SK-N-SH (cell line): Measurements from ENCODE around the gene SSBP2.

ENCODE experiments used
- CTCF ChIP-seq: fragments of 200-600 bp; sonication (generic); IDR thresholded peaks from 2 replicates; pipeline ENCODE4 v1.6.1; 2017; ENCODE audit warnings: antibody characterized with exemption, mild to moderate bottlenecking, moderate library complexity
- EP300 ChIP-seq, 2 experiments: IDR thresholded peaks; 2 replicates each; pipeline versions ENCODE4 v1.4.0 to v1.6.1; 2012; ENCODE audit warnings: borderline replicate concordance in 1 of 2, low read depth in 1 of 2, low read length in 1 of 2
- EZH2phosphoT487 ChIP-seq: fragments of 200-600 bp; sonication (generic); IDR thresholded peaks from 2 replicates; pipeline ENCODE4 v1.6.1; 2017; ENCODE audit warnings: low read depth, mixed run types, mild to moderate bottlenecking, antibody characterized with exemption, moderate library complexity, borderline replicate concordance
- FOXM1 ChIP-seq: IDR thresholded peaks from 2 replicates; pipeline ENCODE4 v1.4.0; 2012; ENCODE audit warnings: low read depth, mild to moderate bottlenecking
- GABPA ChIP-seq: IDR thresholded peaks from 2 replicates; pipeline ENCODE4 v1.4.0; 2012; ENCODE audit warnings: low read depth, mild to moderate bottlenecking
- JUND ChIP-seq: IDR thresholded peaks from 2 replicates; pipeline ENCODE4 v1.4.0; 2012
- NFIC ChIP-seq: IDR thresholded peaks from 2 replicates; pipeline ENCODE4 v1.4.0; 2012; ENCODE audit warnings: borderline replicate concordance
- POLR2AphosphoS5 ChIP-seq: IDR thresholded peaks from 2 replicates; pipeline ENCODE4 v1.6.1; 2012; ENCODE audit warnings: low read depth, low read length
- RAD21 ChIP-seq: IDR thresholded peaks from 2 replicates; pipeline ENCODE4 v1.6.1; 2012; ENCODE audit warnings: mild to moderate bottlenecking, low read length
- REST ChIP-seq: IDR thresholded peaks from 2 replicates; pipeline ENCODE4 v1.6.1; 2012; ENCODE audit warnings: mild to moderate bottlenecking, low read depth, low read length, moderate library complexity
- RFX5 ChIP-seq: IDR thresholded peaks from 2 replicates; pipeline ENCODE4 v1.6.1; 2012; ENCODE audit warnings: mild to moderate bottlenecking, improper control_type of control experiment, low read length
- TEAD4 ChIP-seq: IDR thresholded peaks from 2 replicates; pipeline ENCODE4 v1.4.0; 2012; ENCODE audit warnings: mild to moderate bottlenecking, borderline replicate concordance; ENCODE audit not compliant: insufficient read depth
- USF2 ChIP-seq: fragments of 150-350 bp; IDR thresholded peaks from 2 replicates; pipeline ENCODE4 v1.6.1; 2017; ENCODE audit warnings: antibody characterized with exemption, low read length, low read depth, borderline replicate concordance
- ZBTB33 ChIP-seq: IDR thresholded peaks from 2 replicates; pipeline ENCODE4 v1.4.0; 2012; ENCODE audit warnings: low read depth, borderline replicate concordance

GRCh38 chr5:81665795-81666194 lies 85.1 kb downstream of the SSBP2 start:
- TF ChIP-seq RAD21 (no peak), CTCF (no peak), POLR2AphosphoS5 (no peak), GABPA (no peak), TEAD4 (no peak), EZH2phosphoT487 (no peak), EP300 (IDR thresholded peaks at IDR 0.05; ENCODE audit: borderline replicate concordance in 1 of 2, low read depth in 1 of 2, low read length in 1 of 2) (no peak), REST (no peak), JUND (no peak), FOXM1 (no peak), USF2 (no peak), NFIC (no peak), RFX5 (no peak), ZBTB33 (no peak)
